IPS DF 6.9 (cell line): ENCODE measurements around the gene SLC10A6.

Source experiments
- DNase-seq: peaks from one replicate; pipeline ENCODE4 v3.0.0-alpha.2; 2013; ENCODE audit warnings: low read depth, low spot score
- H3K27ac ChIP-seq: one replicate; pipeline ENCODE4 v1.5.1; 2013; ENCODE audit warnings: low read length, control low read depth
- H3K27me3 ChIP-seq: 2 replicates; pipeline ENCODE4 v1.6.1; 2013; ENCODE audit warnings: mild to moderate bottlenecking, low read length; ENCODE audit not compliant: control insufficient read depth, insufficient read depth
- H3K36me3 ChIP-seq: 2 replicates; pipeline ENCODE4 v1.6.1; 2013; ENCODE audit warnings: low read length; ENCODE audit not compliant: control insufficient read depth, insufficient read depth
- H3K4me1 ChIP-seq: 2 replicates; pipeline ENCODE4 v1.6.1; 2013; ENCODE audit warnings: low read length; ENCODE audit not compliant: control insufficient read depth, insufficient read depth
- H3K4me3 ChIP-seq: 2 replicates; pipeline ENCODE4 v1.5.1; 2013; ENCODE audit warnings: mild to moderate bottlenecking, low read length
- H3K9me3 ChIP-seq: 2 replicates; pipeline ENCODE4 v1.6.1; 2013; ENCODE audit warnings: low read length, inconsistent platforms; ENCODE audit not compliant: control insufficient read depth, insufficient read depth
- WGBS: extraction: QIAGEN DNeasy Blood & Tissue Kit; methylation state at CpG from one replicate; pipeline ENCODE4 v1.1.7; 2013; ENCODE audit warnings: mixed read lengths, missing lambda C conversion rate; ENCODE audit not compliant: insufficient read length, insufficient coverage; 5-methylcytosine and 5-hydroxymethylcytosine counted together

SLC10A6 gene

DNA sequence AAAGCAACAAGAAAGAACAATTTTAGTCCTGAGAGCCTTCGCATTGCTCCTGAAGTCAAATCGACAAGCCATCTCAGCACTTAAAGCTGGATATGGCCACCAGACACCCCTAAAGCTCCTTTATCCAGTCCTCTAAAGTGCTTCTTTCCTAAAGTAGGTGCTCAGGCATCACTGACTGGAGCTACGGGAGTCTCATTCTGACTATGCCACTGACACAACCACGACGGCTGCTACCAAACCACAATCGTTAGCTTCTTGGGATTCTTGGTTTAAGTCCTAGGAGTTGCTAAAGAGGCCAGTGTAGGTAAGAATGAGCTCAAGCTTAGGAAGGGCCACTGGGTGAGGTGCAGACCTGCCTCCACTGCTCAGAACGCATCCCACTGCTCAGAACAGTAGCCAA is 1.0 kb downstream of the SLC10A6 start:
- Histone ChIP-seq H3K4me3 (no peak overlapping the region), H3K27me3 (no peaks in the 10 kb centered on the region), H3K27ac (no peak overlapping the region), H3K4me1 (0 out of 2 replicates have a peak, but pooled peaks cover 2% of the 10 kb centered on the region), H3K9me3 (no peaks in the 10 kb centered on the region), H3K36me3 (no peaks in the 10 kb centered on the region)
- WGBS = no CpG with 5 or more reads among the region's 7 CpGs
- no peak for DNase-seq

GRCh38 chr4:86847571-86847970 is 1.6 kb downstream of the SLC10A6 start:
- no CpG with 5 or more reads among the region's 4 CpGs for WGBS
- Histone ChIP-seq H3K9me3 (no peaks in the 10 kb centered on the region), H3K27ac (no peak overlapping the region), H3K27me3 (no peaks in the 10 kb centered on the region), H3K4me3 (no peak overlapping the region), H3K36me3 (no peaks in the 10 kb centered on the region), H3K4me1 (0 out of 2 replicates have a peak, but pooled peaks cover 2% of the 10 kb centered on the region)
- DNase-seq = no peak

- Histone ChIP-seq H3K4me1 (0 out of 2 replicates have a peak, but pooled peaks cover 2% of the 10 kb centered on the region), H3K36me3 (no peaks in the 10 kb centered on the region), H3K9me3 (no peaks in the 10 kb centered on the region), H3K27ac (no peak overlapping the region), H3K27me3 (no peaks in the 10 kb centered on the region), H3K4me3 (no peak overlapping the region)
- no peak for DNase-seq
Measured at GRCh38 chr4:86846921-86847320, 2.3 kb downstream of the SLC10A6 start.

- Histone ChIP-seq H3K9me3 (no peaks in the 10 kb centered on the region), H3K36me3 (no peaks in the 10 kb centered on the region), H3K27me3 (no peaks in the 10 kb centered on the region), H3K4me3 (no peak overlapping the region), H3K4me1 (0 out of 2 replicates have a peak, but pooled peaks cover 2% of the 10 kb centered on the region), H3K27ac (no peak overlapping the region)
- DNase-seq = no peak
- no CpG with 5 or more reads among the region's 5 CpGs for WGBS
Measured at GRCh38 chr4:86845593-86845992, 3.6 kb downstream of the SLC10A6 start.

GRCh38 chr4:86841309-86841708 is 7.9 kb downstream of the SLC10A6 start:
- Histone ChIP-seq H3K36me3 (no peaks in the 10 kb centered on the region), H3K9me3 (no peaks in the 10 kb centered on the region), H3K4me1 (no peaks in the 10 kb centered on the region), H3K4me3 (no peak overlapping the region), H3K27ac (no peak overlapping the region), H3K27me3 (no peaks in the 10 kb centered on the region)
- no peak for DNase-seq
- WGBS = no CpG with 5 or more reads among the region's 1 CpG

- no peak overlapping the region for H3K27ac ChIP-seq
- no peaks in the 10 kb centered on the region for H3K9me3 ChIP-seq
- H3K4me3 ChIP-seq = no peak overlapping the region
- H3K36me3 ChIP-seq = no peaks in the 10 kb centered on the region
- WGBS = no CpG with 5 or more reads among the region's 1 CpG
- DNase-seq = no peak
- H3K27me3 ChIP-seq = no peaks in the 10 kb centered on the region
- H3K4me1 ChIP-seq = no peaks in the 10 kb centered on the region
Measured at GRCh38 chr4:86840858-86841257, 8.3 kb downstream of the SLC10A6 start.

DNA sequence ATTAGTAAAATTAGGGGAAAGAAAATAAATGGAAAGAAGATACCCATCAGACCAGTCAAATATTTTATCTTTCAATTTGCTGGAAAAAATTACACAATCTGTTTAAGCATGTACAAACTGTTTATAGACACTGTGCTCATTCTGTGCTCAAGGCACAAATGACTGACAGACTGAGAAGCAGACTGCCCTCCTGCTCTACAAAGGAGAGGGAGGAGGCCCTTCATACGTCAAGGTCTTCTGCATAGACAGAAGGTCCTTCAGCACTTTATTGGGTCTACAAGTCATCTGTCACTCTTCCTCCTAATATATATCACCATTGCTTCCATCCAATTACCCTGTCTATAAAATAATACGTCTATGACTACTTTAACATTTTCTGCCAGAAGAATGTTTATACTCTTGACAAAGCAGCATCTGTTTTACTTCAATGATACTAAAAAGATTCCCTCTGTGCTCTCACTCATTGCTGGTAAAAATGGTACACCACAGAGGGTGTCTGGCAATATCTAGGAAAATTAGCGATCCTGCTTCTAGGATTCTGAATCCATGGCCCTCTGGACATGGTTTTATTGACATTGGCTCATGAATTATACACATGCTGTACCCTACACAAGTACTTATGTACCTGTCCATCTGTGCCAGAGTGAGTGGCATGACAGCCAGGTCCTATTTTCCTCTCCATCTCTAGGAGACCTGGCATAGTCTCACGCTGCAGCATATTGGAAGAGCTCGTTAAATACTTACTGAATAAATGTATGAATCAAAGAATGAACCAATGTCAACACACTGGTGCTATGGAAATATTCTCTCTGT is 11.3 kb downstream of the SLC10A6 start:
- Histone ChIP-seq H3K27me3 (no peaks in the 10 kb centered on the region), H3K4me3 (no peak overlapping the region), H3K36me3 (no peaks in the 10 kb centered on the region), H3K9me3 (no peaks in the 10 kb centered on the region), H3K4me1 (no peaks in the 10 kb centered on the region), H3K27ac (no peak overlapping the region)
- DNase-seq = no peak
- WGBS = no CpG with 5 or more reads among the region's 5 CpGs

DNA sequence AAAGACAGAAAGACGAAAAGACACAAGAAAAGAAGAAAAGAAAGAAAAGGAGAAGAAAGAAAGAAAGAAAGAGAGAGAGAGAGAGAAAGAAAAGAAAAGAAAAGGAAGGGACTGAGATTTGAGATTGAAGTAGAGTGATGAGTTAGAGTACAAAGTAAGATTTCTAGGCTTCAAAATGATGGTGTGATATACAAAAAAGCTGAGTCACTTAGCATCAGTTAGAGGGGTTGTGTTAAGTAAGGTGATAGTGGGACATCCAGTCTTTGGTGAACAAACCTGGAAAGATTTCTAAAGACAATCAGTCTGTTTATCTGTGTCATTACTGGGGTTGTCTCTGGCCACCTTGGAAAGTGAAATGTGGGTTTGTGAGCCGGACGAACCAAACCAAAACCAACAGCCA is 13.5 kb downstream of the SLC10A6 start:
- Histone ChIP-seq H3K4me1 (no peaks in the 10 kb centered on the region), H3K4me3 (no peak overlapping the region), H3K27ac (no peak overlapping the region), H3K9me3 (no peaks in the 10 kb centered on the region), H3K36me3 (no peaks in the 10 kb centered on the region), H3K27me3 (no peaks in the 10 kb centered on the region)
- WGBS = no CpG with 5 or more reads among the region's 3 CpGs
- DNase-seq = no peak

DNA sequence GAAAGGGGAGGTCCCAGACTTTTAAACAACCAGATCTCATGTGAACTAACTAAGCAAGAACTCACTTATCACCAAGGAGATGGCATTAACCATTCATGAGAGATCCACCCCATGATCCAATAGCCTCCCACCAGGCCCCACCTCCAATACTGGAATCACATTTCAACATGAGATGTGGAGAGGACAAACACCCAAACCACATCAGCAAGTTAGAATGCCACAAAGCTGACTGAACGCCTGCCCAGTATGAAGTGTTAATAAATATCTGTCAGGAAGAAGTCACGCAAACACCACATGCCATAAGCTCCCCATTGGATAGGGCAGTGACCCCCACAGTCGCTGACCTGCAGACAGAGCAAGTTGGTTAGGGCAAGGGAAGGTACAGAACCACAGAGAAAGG is 14.3 kb downstream of the SLC10A6 start:
- Histone ChIP-seq H3K27ac (no peak overlapping the region), H3K36me3 (no peaks in the 10 kb centered on the region), H3K27me3 (no peaks in the 10 kb centered on the region), H3K4me1 (no peaks in the 10 kb centered on the region), H3K9me3 (no peaks in the 10 kb centered on the region), H3K4me3 (no peak overlapping the region)
- no peak for DNase-seq
- no CpG with 5 or more reads among the region's 3 CpGs for WGBS

DNA sequence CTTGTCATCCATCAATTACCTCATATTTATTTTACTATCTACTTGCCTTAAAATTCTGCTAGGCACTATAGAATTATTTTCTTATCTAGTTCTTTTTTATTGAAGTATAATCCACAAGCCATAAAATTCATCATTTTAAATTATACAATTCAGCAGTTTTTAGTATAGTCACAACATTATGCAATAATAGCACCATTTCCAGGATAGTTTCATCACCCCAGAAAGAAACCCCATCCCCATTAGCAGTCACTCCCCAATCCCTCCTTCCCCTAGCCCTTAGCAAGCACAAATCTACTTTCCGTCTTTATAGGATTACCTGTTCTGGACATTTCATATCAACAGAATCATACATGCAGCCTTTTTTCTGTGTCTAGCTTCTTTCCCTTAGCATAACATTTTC is 15.6 kb downstream of the SLC10A6 start:
- Histone ChIP-seq H3K27ac (no peak overlapping the region), H3K27me3 (no peaks in the 10 kb centered on the region), H3K9me3 (no peaks in the 10 kb centered on the region), H3K4me3 (no peak overlapping the region), H3K36me3 (no peaks in the 10 kb centered on the region), H3K4me1 (no peaks in the 10 kb centered on the region)
- DNase-seq = no peak
- no CpG with 5 or more reads among the region's 1 CpG for WGBS
